Stomach (tissue), 4 donors: ENCODE results near the gene CFLAR.

Source experiments
- EP300 ChIP-seq: sonication (generic); formaldehyde crosslinking; IDR thresholded peaks from one replicate; pipeline ENCODE4 v1.6.1; 2017; ENCODE audit warnings: antibody characterized with exemption
- TF ChIP-seq, protein P1 (sequence below), 7 experiments: fragments of 450-650 bp in 4 of 7; fragments of 200-600 bp in 3 of 7; sonication (generic) in 3 of 7; IDR thresholded peaks; one replicate each; pipeline ENCODE4 v1.5.1; 2016 to 2019; ENCODE audit warnings: antibody characterized with exemption in 7 of 7, control low read depth in 2 of 7, mild to moderate bottlenecking in 1 of 7

GRCh38 chr2:201108341-201108740 is 7.6 kb upstream of the CFLAR start:
- TF ChIP-seq, protein P1, sequence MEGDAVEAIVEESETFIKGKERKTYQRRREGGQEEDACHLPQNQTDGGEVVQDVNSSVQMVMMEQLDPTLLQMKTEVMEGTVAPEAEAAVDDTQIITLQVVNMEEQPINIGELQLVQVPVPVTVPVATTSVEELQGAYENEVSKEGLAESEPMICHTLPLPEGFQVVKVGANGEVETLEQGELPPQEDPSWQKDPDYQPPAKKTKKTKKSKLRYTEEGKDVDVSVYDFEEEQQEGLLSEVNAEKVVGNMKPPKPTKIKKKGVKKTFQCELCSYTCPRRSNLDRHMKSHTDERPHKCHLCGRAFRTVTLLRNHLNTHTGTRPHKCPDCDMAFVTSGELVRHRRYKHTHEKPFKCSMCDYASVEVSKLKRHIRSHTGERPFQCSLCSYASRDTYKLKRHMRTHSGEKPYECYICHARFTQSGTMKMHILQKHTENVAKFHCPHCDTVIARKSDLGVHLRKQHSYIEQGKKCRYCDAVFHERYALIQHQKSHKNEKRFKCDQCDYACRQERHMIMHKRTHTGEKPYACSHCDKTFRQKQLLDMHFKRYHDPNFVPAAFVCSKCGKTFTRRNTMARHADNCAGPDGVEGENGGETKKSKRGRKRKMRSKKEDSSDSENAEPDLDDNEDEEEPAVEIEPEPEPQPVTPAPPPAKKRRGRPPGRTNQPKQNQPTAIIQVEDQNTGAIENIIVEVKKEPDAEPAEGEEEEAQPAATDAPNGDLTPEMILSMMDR (IDR thresholded peaks at IDR 0.05) = no peak
- TF ChIP-seq EP300 = no peak
